Activated T-cell treated with anti-CD3 and anti-CD28 coated beads, Interleukin-2, amount 50 U/mL, for 48 hours (primary cell): ENCODE results near the gene GPX2.

Source experiments
- DNase-seq, 2 experiments: peaks; one replicate each; pipeline ENCODE4 v3.0.0-alpha.2; 2020

The GPX2 gene

GRCh38 chr14:64942531-64943111 lies at the start of gene GPX2:
Gene GPX2 (minus strand): TSS chr14:64942745. CDS start chr14:64942726, 19 bp downstream.
- DNase-seq, result peak; percentile 11 to 13

DNA sequence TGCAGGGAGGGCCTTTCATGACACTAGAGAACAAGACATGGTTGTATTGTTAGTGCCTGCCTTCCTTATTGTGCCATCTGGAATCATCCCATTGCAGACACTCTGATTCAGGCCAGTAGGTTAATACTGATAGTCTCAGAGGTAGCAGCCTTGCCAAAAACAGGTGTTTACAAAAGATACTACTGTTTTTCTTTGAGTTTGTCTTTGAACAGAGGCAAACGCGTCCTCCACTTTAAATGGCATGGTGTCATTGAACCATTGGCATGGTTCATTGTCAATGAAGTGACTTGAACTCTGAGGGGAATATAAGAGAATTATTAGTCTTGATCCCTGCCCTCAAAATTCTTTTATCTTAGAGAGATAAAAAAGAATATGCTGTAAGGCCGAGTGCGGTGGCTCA lies 48.4 kb upstream of the GPX2 start:
- DNase-seq, result no peak

DNA sequence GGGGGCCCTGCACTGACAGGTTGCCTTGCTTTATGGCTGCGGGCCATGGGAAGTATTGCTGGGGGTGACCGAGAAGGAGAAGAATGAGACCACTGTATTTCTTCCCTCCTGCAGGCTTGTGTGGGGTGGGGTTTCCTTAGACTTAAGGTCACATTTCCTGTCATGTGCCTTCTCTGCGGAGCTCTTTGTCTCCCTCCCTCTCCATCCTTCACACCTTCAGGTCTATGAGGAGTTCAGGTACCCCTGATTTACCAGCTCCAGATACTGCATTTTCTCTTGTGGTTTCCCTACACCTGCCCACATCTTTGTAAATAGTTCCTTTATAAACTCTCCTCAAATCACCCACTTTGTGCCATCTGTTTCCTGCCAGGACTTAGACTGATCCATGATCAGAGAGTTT lies 47.8 kb upstream of the GPX2 start:
- no peak for DNase-seq

DNA sequence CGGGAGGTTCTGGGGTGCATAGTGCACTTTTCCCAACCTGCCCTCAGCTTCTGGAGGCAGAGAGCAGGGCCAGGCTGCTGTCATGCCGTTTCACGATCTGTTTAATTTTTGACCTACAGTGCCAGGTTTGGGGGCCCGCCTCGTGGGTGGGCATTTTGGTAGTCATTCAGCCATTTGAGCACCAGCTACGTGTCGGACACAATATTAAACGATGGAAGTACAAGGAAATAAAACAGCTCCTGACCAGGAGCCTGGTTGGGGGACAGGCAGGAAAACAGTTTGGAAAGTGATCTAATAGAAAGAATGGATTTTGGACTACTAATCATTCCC lies 44.9 kb upstream of the GPX2 start:
- no peak for DNase-seq

GRCh38 chr14:64986648-64987437 lies 44.3 kb upstream of the GPX2 start, which contains the start of gene FNTB:
Gene FNTB (plus strand): TSS chr14:64986895. CDS start chr14:64986954, 59 bp downstream.
- DNase-seq, result peak; percentile 96

DNA sequence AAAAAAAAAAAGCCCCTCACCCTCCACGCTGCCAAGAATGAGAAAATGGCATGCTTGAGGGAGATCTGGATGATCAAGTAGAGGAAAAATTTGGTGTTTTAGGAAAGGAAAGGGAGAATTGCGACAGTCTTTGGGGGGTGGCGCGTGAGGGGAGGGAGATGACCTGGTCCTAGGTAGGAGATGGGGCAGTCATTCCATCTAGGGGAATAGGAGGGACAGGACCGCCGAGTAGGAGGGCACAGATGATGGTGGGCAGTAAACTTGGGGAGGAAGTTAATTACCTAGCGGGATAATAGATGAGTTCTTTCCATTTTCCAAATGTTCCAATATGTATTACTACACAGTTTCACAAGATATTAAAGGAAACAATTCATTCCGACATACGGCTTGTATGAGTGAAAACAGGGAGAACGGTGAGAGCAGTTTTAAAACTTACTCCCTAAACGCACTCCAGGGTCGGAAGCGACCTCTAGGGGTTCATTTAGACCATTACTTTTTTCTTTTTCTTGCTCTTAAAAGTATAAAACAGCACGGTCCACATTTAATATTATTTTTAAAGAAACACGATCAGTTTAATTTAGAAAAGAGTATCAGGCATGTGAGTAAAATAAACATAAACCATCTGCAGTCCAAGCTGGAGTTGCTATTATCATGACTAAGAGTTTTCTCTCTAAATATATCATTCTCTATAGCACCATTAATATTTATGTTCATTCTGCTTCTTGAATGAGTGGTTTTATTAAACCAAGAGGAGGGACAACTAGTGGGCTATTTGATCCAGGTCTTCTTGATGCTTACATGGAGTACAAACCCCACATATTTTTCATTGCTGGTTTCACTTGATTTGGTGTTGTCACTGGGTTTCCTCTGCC lies 41.1 kb upstream of the GPX2 start:
- no peak for DNase-seq

GRCh38 chr14:64979336-64980074 lies 37.0 kb upstream of the GPX2 start:
- DNase-seq, result no peak

- no peak for DNase-seq
Measured at GRCh38 chr14:64974563-64974962, 32.0 kb upstream of the GPX2 start.

GRCh38 chr14:64973826-64974225 lies 31.3 kb upstream of the GPX2 start:
- DNase-seq, result no peak

DNA sequence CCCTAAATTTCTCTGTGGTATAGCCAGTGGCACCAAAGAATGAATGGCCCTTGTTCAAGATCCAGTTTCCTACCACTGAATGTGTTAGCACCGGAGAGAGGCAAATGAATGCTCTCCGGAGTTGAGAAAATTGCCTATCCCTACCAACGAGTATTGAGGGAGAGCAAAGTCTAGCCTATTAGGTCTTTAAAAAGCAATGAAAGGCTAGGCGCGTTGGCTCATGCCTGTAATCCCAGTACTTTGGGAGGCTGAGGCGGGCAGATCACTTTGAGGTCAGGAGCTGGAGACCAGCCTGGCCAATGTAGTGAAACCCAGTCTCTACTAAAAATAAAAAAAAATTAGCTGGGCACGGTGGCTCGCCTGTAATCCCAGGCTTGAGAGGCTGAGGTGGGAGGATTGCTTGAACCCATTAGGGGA lies 30.5 kb upstream of the GPX2 start:
- no peak for DNase-seq

- DNase-seq, result peak; percentile 50 to 57
Measured at GRCh38 chr14:64971943-64972791, 29.6 kb upstream of the GPX2 start, which contains the start of gene RAB15. Gene RAB15 (minus strand): TSS chr14:64972336. CDS start chr14:64972076, 260 bp downstream.

GRCh38 chr14:64971491-64971942 lies 29.0 kb upstream of the GPX2 start:
- DNase-seq, result no peak

DNA sequence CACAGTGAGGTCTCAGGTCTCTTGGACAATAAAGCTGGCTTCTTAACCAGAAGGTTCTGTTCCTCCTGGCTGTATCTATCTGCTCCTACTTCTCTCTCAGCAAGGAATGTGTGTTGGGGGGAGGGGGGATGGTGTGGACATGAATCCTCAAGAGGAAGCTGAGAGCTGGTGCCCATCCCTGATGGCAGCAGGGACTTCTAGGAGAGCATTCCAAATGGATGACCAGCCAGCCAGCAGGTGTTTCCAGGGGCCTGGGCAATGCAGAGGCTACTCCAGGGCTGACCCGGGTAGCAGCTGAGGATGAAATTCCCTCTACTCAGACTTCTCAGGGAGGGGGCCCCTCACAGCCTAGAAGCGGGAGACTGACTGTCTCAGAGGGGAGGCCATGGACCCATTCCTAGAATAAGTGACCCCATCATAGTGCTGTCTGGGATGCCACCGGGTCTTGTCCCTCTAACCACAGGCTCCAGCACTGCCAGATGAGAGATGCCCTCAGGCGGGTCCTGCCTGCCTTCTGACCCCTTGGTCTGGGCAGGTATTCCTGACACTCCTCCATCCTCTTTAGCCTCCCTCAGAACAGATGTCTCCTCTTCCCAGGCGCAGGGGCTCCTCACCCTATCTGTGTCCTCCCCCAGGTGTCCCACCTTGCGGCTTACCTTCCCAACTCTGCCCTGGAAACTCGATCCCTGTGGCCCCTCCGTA lies 28.4 kb upstream of the GPX2 start:
- no peak for DNase-seq

DNA sequence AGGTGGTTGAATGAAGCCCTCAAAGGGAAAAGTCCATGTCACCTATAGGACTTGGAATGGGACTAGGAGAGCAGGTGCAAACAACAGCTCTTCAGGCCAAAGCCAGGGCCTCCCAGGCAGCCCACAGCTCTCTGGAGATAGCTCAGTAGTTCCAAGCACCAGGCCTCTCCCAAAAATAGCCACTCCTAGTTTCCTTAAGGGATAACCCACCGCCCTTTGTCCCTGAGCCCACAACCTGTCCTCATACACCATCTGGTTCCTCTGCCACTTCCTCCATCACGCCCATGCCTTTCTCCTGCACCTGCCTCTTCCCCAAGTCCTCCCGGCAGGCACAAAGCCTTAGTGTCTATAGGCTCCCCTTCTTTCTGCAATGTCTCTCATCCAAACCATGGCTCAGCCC lies 27.5 kb upstream of the GPX2 start:
- DNase-seq, result no peak

GRCh38 chr14:64968651-64969050 lies 26.1 kb upstream of the GPX2 start:
- no peak for DNase-seq

GRCh38 chr14:64968167-64968566 lies 25.6 kb upstream of the GPX2 start:
- DNase-seq, result no peak

DNA sequence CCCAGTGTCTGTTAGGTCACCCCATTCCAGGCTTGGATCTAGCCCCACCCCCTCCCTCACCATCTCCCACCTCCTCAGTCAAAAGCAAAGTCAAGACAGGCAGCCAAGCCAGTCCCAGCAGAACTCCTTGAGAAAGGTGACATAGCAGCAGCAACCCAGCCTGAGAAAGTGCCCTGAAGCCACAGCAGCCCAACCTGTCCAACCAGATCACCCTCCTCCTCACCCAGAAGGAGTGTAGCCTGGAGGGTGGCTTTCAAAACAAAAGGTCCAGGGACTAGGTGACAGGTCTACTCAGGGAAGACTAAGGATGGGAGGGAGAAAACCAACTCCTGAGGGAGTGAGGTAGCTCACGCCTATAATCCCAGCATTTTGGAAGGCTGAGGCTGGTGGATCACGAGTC lies 24.4 kb upstream of the GPX2 start:
- DNase-seq, result no peak

DNA sequence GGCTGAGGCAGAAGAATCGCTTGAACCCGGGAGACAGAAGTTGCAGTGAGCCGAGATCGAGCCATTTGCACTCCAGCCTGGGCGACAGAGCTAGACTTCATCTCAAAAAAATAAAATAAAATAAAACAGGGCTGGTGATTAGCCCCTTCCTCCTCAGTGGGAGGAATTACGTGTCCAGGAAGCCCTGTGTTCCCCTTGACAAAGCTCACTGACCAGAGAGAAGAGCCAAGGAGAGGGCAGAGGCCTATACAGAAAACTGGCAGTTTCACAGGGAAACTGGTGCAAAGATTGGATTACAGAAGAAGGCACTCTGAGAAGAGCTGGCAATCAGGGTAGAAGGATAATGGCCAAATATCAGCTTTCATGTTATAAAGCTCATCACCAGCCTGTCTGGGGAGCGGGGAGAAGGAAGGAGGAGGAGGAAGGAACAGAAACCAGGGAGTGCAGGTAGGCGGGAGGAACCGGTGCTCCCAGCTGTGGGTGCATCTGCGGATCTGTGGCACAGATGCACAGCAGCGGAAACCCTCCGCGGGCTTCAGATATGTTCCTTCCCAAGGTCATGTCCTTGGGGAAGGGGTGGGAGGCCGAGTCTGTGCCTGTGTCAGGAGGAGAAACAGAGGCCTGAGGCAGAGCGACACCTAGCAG lies 22.9 kb upstream of the GPX2 start:
- no peak for DNase-seq

- DNase-seq, result no peak
Measured at GRCh38 chr14:64963611-64964010, 21.1 kb upstream of the GPX2 start.

GRCh38 chr14:64960762-64961276 lies 18.3 kb upstream of the GPX2 start:
- DNase-seq, result no peak
